Esophagus muscularis mucosa (tissue), 3 donors: ENCODE results near the gene WFIKKN1.

Experiments
- CTCF ChIP-seq, 3 experiments: fragments of 200-600 bp in 2 of 3; fragments of 450-650 bp in 1 of 3; sonication (generic) in 2 of 3; IDR thresholded peaks; one replicate each; pipeline ENCODE4 v1.5.1; 2017 to 2019; ENCODE audit warnings: antibody characterized with exemption in 3 of 3, mild to moderate bottlenecking in 2 of 3, moderate library complexity in 1 of 3
- POLR2A ChIP-seq: fragments of 450-650 bp; IDR thresholded peaks from one replicate; pipeline ENCODE4 v1.6.1; 2017; ENCODE audit warnings: antibody characterized with exemption, moderate library complexity, mild to moderate bottlenecking, low read depth
- POLR2AphosphoS5 ChIP-seq, 2 donors: sonication (generic); formaldehyde crosslinking; IDR thresholded peaks; one replicate each; pipeline ENCODE4 v1.6.1; 2017; ENCODE audit warnings: antibody characterized with exemption in 2 of 2

GRCh38 chr16:651844-652243 is 21.1 kb downstream of the WFIKKN1 start:
- TF ChIP-seq POLR2AphosphoS5 (IDR thresholded peaks at IDR 0.05) = no peak
- TF ChIP-seq CTCF (IDR thresholded peaks at IDR 0.05) = no peak
- TF ChIP-seq POLR2A = no peak
